HG02759 (cell line): ENCODE data around the gene CGRRF1.

Source experiments
- ATAC-seq: cut with Tn5 transposase; IDR thresholded peaks from one replicate; pipeline ENCODE4 v1.9.1; 2021; ENCODE audit warnings: mild to moderate bottlenecking, moderate library complexity; ENCODE audit not compliant: unreplicated experiment

Gene CGRRF1

DNA sequence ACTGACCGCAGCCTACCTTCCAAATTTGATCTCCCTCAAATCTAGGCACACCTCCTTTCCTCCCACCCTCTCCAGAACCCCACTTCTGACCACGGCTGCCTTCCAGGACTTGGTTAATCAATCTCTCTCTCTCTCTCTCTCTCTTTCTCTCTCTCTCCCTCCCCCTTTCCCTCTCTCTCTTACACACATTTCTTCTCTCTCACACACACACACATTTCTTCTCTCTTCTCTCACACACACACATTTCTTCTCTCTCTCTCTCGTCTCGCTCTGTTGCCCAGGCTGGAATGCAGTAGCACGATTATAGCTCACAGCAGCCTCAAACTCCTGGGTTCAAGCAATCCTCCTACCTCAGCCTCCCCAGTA is 20.4 kb upstream of the CGRRF1 start:
- peak; percentile 10 for ATAC-seq

DNA sequence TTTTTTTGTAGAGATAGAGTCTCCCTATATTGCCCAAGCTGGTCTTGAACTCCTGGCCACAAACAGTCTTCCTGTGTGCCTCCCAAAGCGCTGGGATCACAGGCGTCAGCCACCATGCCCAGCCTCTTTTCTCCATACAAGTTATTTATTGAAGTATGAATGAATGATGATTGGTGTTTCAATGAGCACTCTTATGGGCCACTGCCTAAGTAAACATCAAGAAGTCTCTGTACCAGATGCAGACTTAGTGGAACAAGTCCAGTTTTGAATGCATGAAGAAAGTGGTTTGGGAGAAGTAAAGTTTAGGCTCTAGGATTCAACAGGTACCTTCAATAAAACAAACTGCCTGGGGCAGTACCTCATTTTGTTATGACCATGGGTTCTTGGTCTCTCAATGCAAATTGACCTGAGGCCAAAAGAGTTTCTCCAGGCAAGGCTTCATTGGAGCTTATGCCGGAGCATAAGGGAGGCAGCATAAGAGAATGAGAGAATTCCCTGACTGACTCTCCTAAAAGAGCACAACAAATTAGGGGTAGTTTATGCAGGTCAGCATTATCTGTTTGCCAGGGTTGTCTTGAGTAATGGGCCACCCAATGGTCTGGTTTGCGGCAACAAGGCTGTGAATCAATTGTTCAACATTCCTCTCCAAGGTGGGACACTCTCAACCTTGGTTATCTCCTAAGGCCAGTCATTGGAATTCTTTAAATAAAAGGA is 19.8 kb upstream of the CGRRF1 start:
- ATAC-seq, result no peak

DNA sequence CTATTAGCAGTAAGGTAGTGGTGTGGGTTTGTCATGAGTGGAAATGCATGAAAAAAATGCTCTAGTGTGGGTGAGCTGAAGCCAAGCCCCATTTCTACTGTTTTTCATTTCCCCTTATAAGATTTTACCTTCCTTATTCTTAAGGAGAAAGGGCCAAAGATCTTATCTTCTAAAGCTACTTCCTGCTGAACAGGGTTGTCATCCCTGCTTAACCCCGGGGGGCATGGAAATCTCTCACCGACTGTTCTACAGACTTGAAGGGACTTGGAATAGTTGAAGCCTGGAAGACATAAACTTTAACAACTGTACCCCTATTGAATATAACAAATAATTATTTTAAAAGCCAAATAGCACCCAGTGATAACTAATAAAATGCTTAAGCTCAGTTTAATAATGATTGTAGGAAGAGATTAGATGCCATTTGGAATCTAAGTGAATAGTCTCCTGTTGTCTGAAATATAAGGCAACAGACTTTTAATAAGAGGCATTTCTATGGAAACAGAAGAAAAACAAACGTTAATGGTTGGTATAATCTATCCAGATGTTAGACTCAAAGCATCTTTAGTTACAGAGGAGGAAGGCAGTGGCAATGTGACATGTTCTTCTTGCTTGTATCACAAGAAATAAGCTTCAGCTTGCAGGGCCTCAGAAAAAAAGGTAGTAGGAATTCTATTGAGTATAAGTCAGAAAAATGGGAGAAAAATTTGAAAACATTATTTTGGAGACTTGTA is 19.1 kb upstream of the CGRRF1 start:
- no peak for ATAC-seq

DNA sequence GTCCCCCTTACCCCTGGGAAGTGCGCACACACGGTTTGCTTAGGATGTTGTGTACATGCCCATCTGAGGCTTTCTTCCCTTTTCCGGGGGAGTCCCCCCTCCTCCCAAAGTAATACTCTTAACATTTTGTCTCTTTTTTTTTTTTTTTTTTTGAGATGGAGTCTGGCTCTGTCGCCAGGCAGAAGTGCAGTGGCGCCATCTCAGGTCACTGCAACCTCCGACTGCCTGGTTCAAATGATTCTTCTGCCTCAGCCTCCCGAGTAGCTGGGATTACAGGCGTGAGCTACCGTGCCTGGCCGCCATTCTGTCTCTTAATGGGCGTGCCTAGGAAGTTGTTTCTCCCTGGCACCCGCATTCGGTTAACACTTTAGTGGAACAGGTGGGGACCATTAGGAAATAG is 16.4 kb upstream of the CGRRF1 start:
- ATAC-seq, result no peak

DNA sequence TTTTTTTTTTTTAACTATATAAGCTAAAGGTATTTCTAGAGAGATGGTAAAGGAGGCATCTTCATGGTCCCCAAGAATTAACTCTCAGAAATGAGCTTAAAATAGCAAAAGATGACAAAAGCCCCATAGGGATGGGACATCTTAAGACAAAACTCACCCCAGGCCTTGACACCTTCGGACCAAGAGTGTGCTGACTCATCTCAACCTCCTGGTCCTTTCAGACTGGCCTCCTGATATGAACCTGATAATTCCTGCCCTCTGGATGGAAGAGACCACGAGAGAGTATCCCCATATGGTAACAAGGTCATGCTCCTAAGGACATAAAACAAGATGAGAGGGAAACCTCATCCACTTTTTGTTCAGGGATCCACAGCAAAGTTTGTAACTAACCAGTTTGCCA is 12.5 kb upstream of the CGRRF1 start:
- ATAC-seq, result no peak

DNA sequence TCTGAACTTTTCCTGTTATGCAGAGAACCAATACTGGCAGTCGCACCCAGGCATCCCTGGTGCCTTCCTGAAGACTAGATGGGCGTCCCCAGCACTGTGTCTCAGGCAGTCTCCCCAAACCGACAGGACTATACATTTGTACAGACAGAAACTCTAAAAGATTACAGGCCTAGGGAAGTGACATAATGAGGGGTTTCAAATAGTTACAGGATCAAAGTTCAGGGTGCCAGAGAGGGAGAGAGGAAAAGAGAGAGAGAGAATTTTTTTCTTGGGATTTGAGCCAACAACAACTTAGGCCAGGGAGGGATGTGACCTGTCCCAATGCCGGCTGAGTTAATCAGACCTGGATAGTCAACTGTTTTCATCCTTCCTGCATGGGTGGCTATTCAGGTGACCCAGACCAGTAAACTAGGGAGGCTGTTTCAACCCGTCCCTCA is 11.6 kb upstream of the CGRRF1 start:
- no peak for ATAC-seq

DNA sequence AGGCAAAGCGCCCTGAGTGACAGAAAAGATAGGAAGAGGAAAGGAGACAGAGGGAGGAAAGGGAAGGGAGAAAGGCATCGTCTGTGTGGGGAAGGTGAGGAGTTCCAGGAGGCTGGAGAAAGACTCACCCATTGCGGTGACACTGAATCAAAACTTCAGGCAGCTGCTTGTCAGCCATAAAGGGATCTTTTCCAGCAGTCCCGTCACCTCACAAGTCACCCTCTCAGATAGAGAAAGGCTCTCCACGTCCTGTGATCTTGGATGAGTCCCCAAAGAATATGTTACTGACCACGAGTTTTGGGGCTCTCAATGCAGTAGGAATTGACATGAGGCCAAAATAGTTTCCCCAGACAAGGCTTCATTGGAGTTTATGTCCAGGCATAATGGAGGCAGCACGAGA is 11.1 kb upstream of the CGRRF1 start:
- no peak for ATAC-seq

DNA sequence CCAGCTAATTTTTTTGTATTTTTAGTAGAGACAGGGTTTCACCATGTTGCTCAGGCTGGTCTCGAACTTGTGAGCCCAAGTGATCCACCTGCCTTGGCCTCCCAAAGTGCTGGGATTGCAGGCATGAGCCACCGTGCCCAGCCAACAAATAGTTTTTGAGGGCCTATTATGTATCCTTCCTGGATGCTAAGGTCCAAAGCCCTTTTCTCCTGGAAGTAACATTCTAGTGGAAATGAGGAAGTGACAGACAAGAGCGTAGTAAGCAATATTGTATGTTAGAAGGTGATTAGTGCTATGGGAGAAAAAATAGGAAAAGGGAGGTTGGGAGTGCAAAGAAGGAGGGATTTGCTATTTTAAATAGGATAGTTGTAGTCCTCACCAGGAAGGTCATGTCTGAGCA is 9.0 kb upstream of the CGRRF1 start:
- no peak for ATAC-seq

DNA sequence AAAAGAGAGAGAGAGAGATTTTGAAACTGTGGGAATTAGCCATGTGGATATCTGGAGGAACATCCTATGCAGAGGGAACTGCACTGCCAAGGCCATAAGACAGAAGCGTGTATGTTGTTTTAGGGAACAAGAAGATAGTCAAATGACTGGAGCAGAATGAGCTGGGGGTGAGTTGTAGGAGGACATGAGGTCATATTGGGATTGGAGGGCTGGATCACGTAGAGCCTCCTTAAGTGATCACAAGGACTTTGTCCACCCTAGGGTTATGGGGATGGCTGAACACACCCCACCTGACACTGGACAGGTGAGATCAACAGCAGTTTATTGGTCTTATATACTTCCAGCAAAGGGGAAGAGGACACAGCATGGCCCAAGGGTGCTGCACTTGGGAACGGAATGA is 8.2 kb upstream of the CGRRF1 start:
- no peak for ATAC-seq

DNA sequence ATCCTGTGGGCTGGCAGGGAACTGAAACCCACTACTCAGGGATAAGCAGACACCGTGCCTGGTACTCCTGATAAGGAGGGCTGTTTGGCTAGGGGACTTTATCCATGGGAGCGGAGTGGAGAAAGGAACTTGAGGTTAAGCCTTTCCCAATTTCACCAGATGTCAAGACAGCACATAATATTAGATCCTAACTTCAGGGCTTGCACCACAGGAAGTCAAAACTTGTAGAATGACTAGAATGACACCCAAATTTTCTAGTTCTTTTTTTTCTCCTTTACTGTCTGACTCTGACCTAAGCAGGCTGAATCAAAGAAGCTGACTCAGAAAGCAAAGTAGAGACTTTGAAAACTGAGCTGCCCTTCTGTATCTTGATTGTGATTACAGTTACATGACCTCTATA is 7.1 kb upstream of the CGRRF1 start:
- no peak for ATAC-seq

DNA sequence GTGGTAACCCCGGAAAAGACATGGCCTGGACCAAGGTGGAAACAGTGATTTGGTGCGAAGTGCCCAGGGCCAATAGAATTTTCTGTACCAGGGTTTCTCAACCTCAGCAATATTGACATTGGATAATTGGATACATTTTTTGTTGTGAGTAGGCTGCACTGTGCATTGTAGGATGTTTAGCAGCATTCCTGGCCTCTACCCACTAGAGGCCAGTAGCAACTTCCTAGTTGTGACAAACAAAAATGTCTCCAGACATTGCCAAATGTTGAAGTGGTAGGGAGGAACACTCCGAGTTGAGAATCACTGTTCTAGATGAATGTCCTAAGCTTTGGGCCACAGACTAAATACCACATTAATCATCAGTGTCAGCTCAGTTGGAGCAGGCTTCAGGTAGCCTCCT is 6.2 kb upstream of the CGRRF1 start:
- ATAC-seq, result no peak

DNA sequence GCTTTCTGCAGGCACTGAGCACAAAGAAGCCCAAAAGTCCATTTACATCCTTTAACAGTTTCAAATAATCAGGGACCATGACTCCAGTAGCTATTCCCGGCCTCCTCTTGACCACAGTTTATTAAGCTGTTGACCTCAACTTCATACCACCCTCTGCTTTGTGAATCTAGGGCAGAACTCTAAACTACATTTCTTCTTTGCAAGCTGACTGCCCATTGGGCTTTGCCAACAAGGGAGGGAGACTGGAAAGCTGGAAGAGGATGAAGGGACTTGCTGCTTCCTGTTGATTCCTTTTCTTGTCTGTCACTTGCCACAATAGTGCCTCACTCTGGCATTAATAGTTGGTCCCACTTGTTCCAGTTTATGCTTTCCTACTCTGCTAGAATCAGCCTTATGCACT is 2.7 kb downstream of the CGRRF1 start:
- no peak for ATAC-seq

DNA sequence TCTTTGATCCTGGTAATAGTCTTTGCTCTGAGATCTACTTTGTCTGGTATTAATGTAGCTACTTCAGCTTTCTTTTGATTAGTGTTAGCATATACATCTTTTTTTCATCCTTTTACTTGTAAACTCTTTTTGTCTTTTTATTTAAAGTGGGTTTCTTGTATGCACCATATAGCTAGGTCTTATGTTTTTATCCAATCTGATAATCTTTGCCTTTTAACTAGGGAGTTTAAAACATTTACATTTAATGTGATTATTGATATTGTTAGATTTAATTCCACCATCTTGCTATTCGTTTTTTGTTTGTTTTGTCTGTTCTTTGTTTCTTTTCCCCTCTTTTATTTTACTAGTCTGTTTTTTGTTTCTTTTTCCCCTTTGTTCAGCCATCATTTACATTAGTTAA is 6.0 kb downstream of the CGRRF1 start:
- ATAC-seq, result no peak

DNA sequence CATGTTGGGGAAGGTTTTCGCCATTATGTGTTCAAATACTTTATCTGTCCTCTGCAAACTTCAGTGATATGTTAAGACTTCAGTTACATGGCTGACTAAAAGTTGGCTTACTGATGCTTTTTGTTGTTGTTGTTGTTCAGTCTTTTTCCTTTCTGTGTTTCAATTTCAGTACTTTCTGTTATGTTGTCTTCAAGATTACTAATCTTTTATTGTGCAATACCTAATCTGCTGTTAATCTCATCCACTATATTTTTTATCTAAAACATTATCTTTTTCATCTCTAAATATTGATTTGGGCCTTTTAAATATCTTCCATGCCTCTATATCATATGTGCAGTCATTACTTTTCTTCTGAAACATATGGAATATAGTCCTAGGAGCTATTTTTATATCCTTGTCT is 7.0 kb downstream of the CGRRF1 start:
- no peak for ATAC-seq

DNA sequence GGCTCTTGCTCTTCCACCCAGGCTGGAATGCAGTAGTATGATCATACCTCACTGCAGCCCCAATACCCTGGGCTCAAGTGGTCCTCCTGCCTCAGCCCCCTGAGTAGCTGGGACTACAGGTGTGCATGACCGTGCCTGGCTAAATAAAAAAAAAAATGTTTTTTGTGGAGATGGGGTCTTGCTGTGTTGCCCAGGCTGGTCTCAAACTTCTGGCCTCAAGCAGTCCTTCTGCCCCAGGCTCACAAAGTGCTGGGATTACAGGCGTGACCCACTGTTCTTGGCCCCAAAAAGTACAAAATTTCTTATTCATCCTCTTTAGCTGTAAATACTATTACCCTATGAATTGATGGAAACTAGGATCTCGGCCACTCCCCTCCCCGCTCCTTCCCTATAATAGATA is 14.7 kb downstream of the CGRRF1 start:
- ATAC-seq, result no peak

DNA sequence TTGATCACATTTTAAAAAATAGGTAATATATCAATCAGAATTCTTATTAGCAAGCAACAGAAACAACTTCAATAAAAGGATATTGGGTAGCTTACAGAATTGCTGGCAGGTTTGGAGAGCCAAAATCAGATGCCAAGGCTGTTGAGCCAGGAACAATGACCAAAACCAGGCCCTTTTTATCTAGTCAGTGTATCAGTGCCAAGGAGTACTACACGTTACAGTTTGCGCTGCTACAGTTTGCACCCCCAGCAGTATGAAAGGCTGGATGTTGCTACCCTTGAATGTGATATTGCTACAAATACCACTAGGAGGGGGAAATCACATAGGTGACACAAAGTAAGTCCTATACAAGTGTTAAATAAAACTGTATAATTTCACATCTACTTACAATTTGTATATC is 19.3 kb downstream of the CGRRF1 start:
- ATAC-seq, result no peak

DNA sequence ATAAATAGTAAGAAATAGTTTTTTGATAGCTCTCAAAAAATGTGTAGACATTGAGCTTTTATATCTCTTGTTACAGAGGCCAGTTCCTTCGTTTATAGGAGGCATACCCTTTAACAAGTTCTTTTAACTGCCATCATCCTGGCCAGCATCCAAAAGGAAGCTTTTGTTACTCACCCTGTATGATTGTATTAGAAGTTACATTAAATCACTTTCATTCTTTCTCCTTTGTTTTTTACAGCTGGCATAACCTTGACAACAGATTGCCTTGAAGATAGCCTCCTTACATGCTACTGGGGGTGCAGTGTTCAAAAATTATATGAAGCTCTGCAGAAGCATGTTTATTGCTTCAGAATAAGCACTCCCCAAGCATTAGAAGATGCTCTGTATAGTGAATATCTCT is 20.1 kb downstream of the CGRRF1 start:
- no peak for ATAC-seq

DNA sequence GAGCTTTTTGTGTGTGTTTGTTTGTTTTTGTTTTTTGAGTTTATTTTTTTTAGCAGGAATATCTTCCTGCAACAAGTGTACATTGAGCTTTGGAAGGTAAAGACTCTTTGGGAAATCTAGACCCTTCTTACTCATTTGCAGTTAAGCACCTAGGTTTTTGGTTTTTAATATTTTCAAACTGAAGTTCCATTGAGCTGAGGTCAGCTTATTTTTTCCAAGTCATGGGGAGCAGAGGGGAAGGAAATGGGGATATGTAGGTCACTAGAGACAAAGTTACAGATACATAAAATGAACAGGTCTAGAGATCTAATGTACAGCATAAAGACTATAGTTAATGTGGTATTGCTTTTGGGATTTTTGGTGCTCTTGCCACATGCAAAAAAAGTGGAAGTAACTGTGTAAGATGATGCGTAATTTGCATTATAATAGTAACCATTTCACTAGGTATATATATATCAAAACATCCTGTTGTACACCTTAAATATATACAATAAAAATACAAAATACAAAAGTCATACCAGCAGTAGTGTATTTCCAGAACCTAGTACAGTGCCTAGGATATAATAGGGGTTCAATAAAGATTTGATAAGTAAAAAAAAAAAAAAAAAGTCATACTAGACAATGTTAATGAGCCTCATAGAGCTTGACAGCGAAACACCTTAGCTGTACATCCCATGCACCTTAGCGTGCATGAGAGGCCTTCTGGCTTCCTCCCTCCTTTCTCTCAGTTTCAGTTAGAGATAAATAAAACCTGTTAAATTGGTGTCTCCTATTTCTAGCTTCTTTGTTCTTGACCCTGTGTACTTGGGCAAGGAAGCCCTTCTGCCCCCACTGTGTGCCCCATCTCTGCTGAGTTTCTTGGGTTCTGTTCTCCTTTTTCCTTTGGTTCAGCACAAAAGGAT is 22.7 kb downstream of the CGRRF1 start:
- peak; percentile 92 for ATAC-seq

DNA sequence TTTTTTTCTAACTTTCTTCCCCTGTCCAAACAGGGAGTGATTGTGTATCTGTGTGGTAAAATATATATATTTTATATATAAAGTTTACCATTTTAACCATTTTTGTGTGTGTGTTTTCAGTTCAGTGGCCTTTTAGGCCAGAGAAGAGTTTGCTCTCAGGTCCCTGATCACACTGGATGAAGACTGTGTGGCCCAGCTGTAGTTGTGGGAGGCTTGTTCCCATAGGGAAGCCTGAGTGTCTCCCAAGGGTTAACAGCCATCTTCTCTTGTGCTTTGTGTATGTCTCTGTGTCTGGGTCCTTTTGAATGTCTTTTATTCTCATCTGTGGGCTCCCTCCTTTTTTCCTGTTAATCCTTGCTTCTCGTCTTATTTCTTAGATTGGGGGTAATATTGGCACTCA is 23.4 kb downstream of the CGRRF1 start:
- no peak for ATAC-seq

DNA sequence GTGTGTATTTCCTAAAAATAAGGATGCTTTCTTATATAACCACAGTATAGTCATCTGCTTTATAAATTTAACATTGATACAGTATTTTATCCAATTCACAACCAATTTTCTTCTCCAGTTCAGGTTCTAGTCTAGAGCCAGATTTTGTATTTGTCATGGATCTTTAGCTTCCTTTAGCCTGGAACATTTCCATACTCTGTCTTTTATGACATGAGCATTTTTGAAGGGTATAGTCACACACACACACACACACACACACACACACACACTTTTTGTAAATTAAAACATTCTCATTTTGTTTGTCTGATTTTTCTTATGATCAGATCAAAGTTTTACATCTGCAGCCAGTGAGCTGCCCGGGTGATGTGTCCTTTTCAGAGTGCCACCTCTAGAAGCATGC is 25.4 kb downstream of the CGRRF1 start:
- ATAC-seq, result no peak

DNA sequence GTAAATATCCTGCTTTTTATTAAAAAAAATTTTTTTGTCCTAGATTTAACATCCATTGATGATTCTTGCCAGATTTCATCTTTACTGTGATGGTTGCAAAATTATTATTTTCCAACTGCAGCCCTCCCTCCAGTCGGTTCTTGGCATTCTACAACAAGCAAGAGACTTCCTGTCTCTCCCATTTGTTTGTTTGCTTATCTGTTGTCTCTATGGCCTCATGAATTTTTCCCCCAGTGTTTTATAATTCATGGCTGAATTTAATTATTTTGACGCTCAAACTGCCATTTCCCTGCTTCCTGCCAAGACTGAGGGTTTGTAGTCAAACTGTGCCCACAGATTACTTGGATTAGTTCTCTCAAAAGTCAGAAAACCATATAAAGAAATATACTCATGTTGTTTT is 25.9 kb downstream of the CGRRF1 start:
- ATAC-seq, result no peak

DNA sequence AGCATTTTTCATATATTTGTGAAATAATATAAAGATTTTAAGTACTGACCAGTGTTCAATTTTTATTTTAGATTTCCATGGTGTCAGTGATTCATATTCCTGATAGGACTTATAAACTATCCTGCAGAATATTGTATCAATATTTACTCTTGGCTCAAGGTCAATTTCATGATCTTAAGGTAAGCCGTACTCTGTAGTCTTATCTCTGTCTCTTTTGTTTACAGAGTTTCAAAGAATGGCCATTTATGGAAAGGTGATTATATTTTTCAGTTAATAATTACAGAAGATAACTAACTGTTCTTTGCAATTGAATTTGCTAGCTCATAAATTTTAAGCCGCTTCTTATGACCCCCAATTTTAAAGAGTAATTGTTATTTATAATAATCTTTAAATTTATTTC is 27.9 kb downstream of the CGRRF1 start:
- no peak for ATAC-seq
